PC-9 (cell line): ENCODE measurements around the gene ATG3.

Source experiments
- EZH2 ChIP-seq: fragments of 200-600 bp; sonication (generic); IDR thresholded peaks from 2 replicates; pipeline ENCODE4 v1.8.0; 2017; ENCODE audit warnings: antibody characterized with exemption, low read depth
- TF ChIP-seq, protein P1 (sequence below): fragments of 200-600 bp; sonication (generic); conservative IDR thresholded peaks from 2 replicates; pipeline ENCODE4 v1.6.1; 2017; ENCODE audit warnings: mixed run types, antibody characterized with exemption, mild to moderate bottlenecking, moderate library complexity

- TF ChIP-seq, protein P1, sequence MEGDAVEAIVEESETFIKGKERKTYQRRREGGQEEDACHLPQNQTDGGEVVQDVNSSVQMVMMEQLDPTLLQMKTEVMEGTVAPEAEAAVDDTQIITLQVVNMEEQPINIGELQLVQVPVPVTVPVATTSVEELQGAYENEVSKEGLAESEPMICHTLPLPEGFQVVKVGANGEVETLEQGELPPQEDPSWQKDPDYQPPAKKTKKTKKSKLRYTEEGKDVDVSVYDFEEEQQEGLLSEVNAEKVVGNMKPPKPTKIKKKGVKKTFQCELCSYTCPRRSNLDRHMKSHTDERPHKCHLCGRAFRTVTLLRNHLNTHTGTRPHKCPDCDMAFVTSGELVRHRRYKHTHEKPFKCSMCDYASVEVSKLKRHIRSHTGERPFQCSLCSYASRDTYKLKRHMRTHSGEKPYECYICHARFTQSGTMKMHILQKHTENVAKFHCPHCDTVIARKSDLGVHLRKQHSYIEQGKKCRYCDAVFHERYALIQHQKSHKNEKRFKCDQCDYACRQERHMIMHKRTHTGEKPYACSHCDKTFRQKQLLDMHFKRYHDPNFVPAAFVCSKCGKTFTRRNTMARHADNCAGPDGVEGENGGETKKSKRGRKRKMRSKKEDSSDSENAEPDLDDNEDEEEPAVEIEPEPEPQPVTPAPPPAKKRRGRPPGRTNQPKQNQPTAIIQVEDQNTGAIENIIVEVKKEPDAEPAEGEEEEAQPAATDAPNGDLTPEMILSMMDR: no peak
- no peak for TF ChIP-seq EZH2
These were observed 1.5 kb downstream of the ATG3 start for GRCh38 chr3:112560307-112560706.
